Measurements from ENCODE around the gene SLC25A12.

SLC25A12 gene

GRCh38 chr2:171793691-171794678 lies 100.1 kb downstream of the SLC25A12 start:
- no peaks in the 10 kb centered on the region for H3K27me3 ChIP-seq (ENCODE audit: insufficient read depth, low read depth, severe bottlenecking)
- H3K36me3 ChIP-seq = peaks cover 5% of the 10 kb centered on the region; the same call in 1 of the 2 replicates
- no peak overlapping the region for H3K4me3 ChIP-seq (ENCODE audit: low read depth, low read length)
- H3K27ac ChIP-seq = no peak overlapping the region
- DNase-seq = no peak
- no peaks in the 10 kb centered on the region for H3K9me3 ChIP-seq (ENCODE audit: severe bottlenecking)
- no peak for TF ChIP-seq CTCF (IDR thresholded peaks at IDR 0.05; ENCODE audit: low read depth, low read length)

- Histone ChIP-seq H3K4me3 (ENCODE audit: low read depth, low read length) (no peak overlapping the region), H3K27ac (no peak overlapping the region), H3K27me3 (ENCODE audit: insufficient read depth, low read depth, severe bottlenecking) (no peaks in the 10 kb centered on the region), H3K9me3 (ENCODE audit: severe bottlenecking) (no peaks in the 10 kb centered on the region), H3K36me3 (peaks cover 5% of the 10 kb centered on the region; the same call in 1 of the 2 replicates)
- DNase-seq = no peak
- no peak for TF ChIP-seq CTCF (IDR thresholded peaks at IDR 0.05; ENCODE audit: low read depth, low read length)
Observed at GRCh38 chr2:171792886-171793580, 101.0 kb downstream of the SLC25A12 start.

GRCh38 chr2:171792157-171792556 lies 101.9 kb downstream of the SLC25A12 start:
- H3K27ac ChIP-seq = no peak overlapping the region
- no peak overlapping the region for H3K4me3 ChIP-seq (ENCODE audit: low read depth, low read length)
- no peak for DNase-seq
- no peak for TF ChIP-seq CTCF (IDR thresholded peaks at IDR 0.05; ENCODE audit: low read depth, low read length)
- no peaks in the 10 kb centered on the region for H3K9me3 ChIP-seq (ENCODE audit: severe bottlenecking)
- H3K27me3 ChIP-seq (ENCODE audit: insufficient read depth, low read depth, severe bottlenecking) = no peaks in the 10 kb centered on the region
- peaks cover 5% of the 10 kb centered on the region for H3K36me3 ChIP-seq

- Histone ChIP-seq H3K27me3 (ENCODE audit: insufficient read depth, low read depth, severe bottlenecking) (no peaks in the 10 kb centered on the region), H3K4me3 (ENCODE audit: low read depth, low read length) (no peak overlapping the region), H3K36me3 (peaks cover 5% of the 10 kb centered on the region), H3K9me3 (ENCODE audit: severe bottlenecking) (no peaks in the 10 kb centered on the region), H3K27ac (no peak overlapping the region)
- TF ChIP-seq CTCF (IDR thresholded peaks at IDR 0.05; ENCODE audit: low read depth, low read length) = no peak
- DNase-seq = no peak
Observed at GRCh38 chr2:171791361-171791760, 102.7 kb downstream of the SLC25A12 start.

- no peak for TF ChIP-seq CTCF (IDR thresholded peaks at IDR 0.05; ENCODE audit: low read depth, low read length)
Observed at GRCh38 chr2:171789956-171790355, 104.1 kb downstream of the SLC25A12 start.

More at GRCh38 chr2:171789956-171790355, 104.1 kb downstream of the SLC25A12 start:
- H3K9me3 ChIP-seq (ENCODE audit: severe bottlenecking) = no peaks in the 10 kb centered on the region
- H3K27ac ChIP-seq = no peak overlapping the region
- DNase-seq = no peak
- no peak overlapping the region for H3K4me3 ChIP-seq (ENCODE audit: low read depth, low read length)
- no peaks in the 10 kb centered on the region for H3K27me3 ChIP-seq (ENCODE audit: insufficient read depth, low read depth, severe bottlenecking)
- H3K36me3 ChIP-seq = peaks cover 8% of the 10 kb centered on the region
